Activated naive CD4-positive, alpha-beta T cell treated with anti-CD3 and anti-CD28 coated beads, Interleukin-2, amount 50 U/mL, for 16 hours (primary cell): Measurements from ENCODE around the gene KCTD2.

Experiments
- DNase-seq: peaks from one replicate; pipeline ENCODE4 v3.0.0-alpha.2; 2020

The KCTD2 gene

DNA sequence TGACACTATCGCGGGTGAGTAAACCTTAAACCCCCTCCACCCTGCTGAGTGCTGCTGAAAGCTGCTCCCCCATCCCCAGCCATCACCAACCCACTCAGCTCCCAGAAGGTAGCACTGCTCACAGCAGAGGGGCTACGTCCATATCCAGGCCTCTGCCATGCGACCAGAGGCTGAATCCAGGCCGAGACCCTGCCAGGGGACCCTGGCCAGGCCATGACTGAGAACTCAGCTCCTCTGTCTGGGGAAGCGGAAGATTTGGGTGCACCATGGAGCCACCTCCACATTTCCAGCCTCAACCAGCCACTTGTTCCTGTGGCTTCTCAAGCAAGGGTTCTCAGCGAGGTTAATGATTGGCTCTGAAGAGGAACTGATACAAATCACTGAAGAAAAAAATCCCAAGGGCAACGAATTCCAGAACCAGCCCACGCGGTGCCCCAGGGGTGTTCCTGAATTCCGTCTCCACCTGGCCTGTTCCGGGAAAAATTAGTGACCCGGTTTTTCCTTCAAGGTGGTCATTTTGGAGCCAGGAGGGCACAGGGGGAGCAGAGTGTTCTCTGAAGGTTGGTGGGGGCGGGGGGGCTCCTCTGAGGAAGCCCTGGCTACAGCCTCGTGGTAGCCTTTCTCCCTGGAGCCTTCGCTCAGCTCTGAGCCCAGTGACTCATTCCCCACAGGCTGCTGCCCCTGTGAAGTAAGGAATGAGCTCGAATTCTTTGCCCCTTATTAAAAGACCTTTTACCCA is 31.4 kb downstream of the KCTD2 start:
- no peak for DNase-seq

DNA sequence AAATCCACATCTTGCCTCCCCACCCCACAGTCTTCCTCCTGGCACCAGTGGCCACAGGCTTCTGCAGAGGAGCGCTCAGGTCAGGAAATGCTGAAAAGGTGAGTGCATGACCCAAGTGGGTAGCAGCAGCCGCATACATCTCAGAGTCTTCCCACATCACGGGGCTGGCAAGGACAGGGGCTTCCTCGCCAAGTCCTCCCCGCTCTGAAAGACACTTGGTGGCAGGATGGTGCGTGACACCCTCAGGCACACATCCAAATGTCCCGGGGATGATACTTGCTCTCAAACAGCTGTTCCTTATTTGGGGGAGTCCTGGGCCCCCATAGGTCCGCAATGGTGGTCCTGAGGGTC is 32.0 kb downstream of the KCTD2 start:
- no peak for DNase-seq

DNA sequence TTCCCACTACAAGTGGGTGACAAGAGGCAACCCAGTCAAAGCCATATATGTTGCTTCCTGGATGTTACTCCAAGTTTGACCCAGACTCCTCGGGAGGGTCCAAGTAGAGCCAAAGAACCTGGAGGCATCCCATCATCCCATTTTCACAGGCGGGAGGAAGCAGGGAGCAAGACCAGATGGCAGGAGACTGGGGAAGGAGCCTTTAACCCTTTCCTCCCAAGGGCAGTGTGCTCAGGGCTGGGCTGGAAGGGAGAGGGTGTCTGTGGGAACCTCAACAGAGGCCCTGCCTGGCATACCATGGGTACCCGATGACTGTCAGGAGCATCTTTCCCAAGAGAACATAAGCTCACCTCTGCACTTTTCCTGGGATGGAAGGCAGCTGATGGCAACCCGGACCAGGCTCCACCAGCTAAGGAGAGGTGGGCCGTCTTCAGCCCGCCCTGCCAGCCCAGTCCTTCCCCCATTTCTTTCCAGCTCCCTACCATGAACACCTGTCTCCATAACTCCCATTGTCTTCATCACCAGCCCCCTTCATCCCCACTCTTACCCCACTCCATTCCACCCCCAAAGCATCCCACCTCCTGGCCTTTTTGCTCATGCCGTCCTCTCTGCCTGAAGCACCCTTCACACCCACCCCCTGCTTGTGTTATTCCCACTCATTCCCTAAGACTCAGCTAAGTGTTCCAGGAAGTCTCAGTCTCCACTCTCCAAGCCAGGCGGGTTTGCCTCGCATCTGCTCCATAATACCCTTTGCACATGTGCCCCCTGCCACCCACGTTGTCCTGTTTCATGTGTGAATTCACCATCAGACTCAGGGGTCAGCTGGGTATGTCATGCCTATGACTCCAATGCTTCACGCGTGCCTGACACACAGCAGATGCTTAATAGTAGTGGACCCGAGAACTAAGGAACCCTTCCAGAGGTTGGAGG is 34.9 kb downstream of the KCTD2 start:
- DNase-seq, result no peak

DNA sequence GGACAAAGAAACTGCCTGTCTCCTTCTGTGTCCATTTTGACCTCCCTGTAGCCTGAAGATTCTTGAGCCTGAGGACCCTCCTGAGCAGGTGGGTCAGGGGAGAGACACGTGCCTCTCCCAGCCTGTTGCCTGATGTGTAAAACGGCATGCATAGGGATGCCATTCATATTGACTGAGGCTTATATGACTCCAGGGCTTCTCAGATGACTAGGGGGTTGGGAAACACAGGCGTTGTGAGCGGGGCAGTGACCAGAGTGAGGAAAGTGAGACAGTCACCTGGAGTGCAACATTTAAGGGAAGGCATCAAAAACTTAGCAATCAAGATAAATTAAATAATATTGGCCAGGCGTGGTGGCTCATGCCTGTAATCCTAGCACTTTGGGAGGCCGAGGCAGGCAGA is 35.7 kb downstream of the KCTD2 start:
- no peak for DNase-seq

DNA sequence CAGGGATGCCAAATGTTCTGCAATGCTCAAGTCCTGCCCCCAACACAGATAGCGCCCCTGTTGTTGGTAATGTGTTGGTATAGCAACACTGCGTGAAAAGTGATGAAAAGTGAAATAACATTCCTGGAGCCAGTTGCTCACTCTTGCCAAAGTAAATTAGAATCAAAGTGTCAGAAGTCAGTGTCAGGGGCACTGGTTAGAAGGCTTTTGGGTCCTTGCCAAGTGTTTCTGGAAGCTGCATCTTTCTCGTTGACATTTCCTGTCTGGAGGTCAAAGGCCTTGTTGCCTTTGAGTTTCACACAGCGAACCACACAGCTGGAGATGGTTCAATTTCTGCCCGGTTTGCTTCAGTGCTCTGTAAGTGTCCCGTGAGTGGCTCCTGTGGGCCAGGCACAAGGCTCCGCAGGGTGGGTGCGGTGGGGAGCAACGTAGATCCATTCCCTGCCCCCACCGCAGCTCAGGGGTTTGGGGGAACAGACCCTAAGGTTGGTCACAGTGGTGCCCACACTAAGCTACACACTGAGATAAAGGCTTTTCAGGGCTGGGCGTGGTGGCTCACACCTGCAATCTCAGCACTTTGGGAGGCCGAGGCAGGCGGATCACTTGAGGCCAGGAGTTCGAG is 37.1 kb downstream of the KCTD2 start:
- no peak for DNase-seq

DNA sequence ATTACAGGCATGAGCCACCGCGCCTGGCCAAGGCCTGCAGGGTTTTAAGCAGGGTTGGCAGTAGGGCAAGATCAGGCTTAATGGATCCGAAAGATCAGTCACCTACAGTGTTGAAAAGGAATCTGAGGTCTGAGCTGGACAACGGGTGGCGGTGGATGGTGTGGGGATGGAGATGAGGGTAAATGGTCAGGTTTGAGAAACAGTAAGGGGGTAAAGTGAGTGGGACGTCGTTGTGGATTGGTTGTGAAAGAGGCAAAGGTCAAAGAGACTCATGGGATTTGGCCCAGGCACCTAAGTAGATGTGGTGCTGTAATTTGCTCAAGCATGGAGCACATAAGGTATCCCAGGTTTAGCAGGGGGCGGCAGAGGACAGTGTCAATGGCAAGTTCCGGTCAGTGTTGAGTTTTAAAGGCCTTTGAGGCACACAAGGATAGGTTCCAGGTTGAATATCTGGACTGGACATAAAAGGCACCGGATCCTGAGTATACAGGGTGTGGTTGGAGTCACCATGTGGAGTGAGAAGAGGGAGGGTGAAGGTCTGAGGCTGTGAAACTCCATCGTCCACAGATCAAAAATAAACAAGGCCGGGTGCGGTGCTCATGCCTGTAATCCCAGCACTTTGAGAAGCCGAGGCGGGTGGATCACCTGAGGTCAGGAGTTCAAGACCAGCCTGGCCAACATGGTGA is 39.6 kb downstream of the KCTD2 start:
- DNase-seq, result no peak

DNA sequence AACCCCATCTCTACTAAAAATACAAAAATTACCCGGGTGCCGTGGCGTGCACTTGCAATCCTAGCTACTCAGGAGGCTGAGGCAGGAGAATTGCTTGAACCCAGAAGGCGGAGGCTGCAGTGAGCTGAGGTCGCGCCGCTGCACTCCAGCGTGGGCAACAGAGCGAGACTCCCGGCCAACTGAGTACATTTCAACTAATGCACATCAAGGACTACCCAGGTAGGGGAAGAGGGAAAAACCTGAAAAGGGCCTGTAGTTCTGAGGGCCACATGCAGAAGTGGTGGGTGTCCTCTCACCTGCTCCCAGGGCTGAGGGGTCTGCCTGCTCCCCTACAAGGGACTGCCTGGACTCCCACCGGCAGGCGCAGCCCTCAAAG is 40.1 kb downstream of the KCTD2 start:
- no peak for DNase-seq

DNA sequence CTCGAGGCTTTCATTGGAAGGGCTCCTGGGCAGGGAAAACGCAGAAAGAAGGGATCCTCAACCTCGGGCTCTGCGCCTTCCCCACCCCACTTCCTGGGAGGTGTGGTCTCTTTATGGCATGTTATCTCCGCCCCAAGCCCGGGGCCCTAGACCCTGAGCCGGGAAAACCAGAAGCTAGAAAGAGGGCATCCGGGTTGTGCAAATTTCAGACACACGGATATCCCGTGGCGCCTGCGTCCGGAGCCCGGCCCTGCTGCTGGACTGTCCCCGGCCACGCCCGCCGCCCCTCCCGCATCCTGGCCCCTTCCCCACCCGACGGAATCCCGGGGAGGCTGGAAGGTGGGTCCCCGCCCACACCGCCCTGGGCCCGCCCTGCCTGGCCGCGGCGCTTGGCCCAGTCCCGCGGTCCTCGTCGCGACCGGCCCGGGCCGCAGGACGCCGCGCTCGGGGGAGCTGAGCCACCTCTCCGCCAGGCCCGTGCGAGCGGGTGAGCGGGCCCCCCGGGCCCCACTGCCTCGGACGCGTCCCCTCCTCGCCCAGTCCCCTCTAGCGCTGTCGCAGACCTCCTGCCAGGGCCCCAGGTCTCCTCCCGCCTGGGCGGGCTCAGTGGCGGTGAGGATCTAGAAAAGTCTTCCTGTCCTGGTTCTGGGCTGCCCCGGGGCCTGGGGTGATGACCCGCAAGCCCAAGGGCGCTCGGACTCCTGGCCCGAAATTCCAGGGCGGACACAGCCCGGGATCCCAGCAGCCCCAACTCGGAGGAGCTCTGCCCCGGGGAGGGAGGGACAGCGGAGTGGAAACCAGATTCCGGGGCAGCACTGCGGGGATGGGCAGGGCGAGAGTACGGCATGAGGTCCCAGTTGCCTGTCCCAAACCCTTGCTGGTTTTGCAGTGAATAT is 40.8 kb downstream of the KCTD2 start, which contains the start of gene SLC16A5:
TSS of gene SLC16A5 (plus strand) at position 397 of the 896 bp plus-strand sequence. CDS start 5,683 bp downstream, outside the sequence.
- peak; percentile 36 for DNase-seq

DNA sequence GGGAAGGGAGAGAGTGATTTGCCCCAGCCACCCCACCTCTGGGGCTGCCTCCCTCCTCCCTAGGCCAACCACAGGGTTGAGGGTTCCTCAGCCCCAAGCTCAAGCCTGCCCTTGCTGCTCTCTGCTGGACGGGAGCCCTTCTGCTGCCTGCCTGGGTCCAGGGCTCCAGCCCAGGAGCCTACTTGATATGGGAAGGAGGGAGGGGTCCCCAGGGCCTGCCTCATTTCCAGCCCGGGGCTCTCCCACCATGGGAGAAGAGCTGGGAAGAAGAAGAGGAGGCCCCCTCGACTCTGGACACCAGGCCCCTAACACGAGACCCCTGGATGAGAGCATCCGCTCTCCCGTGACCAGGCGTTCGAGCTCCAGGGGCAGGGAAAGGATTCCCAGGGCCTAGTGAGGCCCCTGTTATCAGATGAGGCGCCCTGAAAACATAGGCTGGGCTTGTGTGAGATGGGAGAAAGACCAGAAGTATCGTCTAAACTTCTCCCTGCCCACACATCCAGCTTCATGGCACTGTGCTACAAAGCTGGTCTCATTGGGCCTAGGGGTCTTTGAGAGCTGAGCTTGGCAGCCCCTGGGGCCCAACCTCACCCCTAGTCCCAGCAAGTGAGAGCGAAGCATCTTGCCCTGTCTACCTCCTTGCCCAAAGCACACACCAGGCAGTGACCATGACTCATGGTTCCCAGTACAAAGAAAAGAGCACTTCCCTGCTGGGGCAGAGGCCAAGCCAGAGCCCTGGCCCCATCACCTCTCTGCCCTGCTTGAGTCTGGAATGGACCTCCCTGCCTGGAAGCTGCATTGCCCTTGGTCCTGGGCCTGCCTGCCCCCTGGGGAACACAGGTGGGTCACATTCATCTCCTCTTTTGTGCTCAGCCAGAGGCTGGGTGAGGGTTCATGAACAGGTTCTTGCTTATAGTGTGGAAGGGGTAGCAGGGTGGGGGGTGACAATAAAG is 41.7 kb downstream of the KCTD2 start:
- DNase-seq, result no peak

DNA sequence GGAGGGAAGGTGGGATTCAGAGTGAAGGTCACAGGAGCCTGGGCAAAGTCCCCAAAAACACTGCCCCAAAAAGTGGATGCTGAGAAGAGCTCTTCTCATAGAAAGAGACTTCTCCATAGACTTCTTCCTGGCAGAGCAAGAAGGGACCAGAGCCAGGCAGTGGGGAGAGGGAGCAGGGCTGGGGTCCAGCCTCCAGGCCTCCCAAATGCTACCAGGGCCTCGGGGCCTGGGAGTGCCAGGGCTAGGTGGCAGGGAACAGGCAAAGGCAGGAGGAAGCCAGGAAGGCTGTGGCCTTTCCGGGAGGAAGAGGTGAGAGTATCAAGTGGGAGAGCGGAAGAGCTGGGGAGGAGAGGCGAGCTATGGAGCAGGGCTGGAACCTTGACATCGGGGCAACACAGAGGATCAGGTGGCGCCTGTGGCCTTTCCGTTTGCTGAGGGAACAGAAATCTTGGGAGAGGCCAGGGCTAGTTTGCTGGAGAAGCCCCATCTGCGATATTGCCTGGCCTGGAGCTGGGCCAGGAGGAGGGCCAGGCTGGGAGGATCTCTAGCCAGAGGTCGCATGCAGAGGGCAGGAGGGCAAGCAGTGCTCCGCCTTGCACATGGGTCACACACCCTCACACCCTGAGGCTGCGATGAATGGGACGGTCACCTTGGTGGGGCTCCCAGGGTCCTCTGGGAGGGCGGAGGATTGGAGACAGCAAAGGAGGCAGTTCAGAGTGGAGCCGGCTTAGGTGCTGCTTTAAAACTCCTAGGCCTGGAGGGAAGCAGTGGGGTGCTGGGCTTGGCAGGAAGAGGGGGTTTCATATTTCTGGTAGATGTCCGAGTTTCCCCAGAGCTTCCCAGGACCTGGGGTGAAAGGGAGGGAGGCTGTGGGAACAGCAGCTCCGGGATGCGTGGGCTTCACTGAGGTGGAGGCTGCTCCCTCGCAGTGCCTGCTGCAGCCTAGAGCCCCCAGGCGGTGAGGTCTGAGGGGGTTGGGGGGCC is 44.1 kb downstream of the KCTD2 start:
- no peak for DNase-seq

DNA sequence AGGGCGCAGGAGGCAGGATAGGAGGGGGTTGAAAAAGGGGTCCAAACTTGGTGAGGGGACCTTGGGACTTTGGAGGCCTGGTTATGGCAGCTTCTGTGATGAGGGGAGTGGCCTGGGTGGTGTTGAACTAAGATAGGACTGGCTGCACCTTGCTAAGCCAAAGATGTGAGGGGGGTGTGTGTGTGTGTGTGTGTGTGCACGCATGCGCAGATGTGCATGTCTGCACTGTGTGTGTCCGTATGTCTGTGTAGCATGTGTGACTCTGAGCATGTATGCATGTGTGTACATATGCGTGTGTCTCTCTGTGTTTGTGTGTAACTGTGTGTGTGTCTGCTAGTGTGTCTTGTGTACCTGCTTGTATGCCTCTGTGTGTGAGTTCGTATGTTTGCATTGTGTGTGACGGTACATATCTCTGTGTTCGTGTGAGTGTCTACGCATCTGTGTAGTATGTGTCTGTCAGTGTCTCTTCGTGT is 44.9 kb downstream of the KCTD2 start:
- DNase-seq, result no peak

DNA sequence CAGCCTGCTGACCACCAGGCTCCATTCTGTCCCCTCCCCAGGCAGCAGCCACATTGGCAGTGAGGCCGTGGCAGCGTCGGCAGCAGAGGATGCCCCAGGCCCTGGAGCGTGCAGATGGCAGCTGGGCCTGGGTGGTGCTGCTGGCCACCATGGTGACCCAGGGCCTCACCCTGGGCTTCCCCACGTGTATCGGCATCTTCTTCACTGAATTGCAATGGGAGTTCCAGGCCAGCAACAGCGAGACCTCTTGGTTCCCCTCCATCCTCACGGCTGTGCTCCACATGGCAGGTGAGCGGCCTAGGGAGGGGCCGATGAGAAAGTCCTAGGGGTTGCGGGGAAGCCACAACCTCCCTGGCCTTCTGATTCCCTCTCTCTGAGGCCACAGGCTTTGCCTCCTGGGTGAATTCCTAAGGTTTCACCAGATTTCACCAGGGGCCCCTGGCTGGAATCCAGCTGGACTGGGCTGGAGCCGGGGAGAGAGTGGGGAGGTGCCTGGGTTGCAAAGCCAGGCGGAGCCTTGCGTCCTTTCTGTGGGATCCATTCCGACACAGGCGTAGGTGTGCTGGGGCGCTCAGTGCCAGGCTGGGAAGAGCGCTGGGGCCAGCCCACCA is 46.6 kb downstream of the KCTD2 start:
- DNase-seq, result no peak

DNA sequence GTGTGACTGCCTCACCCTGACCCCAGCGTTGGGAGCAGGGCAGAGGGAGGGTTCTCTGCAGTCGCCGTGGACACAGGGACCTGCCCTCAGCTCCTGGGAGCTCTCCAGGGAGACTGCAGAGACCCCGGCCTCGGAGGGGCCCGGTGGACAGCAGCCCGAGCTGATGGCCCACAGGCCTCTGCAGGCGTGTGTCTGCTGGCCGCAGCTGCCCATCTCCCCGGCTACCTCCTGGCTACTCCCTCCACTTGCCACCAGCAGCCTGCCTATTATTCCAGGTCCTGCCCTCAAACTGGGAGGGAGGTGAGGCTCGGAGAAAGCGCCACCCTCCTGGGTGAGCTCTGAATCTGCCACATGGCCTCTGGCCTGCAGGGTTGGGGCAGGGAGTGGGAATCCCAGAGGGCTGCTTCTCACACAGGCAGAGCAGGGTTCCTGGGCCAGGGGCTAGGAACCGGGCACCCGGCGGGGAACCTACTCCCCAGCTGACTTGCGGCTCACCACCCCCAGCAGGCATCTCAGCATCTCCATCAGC is 47.9 kb downstream of the KCTD2 start:
- DNase-seq, result no peak

DNA sequence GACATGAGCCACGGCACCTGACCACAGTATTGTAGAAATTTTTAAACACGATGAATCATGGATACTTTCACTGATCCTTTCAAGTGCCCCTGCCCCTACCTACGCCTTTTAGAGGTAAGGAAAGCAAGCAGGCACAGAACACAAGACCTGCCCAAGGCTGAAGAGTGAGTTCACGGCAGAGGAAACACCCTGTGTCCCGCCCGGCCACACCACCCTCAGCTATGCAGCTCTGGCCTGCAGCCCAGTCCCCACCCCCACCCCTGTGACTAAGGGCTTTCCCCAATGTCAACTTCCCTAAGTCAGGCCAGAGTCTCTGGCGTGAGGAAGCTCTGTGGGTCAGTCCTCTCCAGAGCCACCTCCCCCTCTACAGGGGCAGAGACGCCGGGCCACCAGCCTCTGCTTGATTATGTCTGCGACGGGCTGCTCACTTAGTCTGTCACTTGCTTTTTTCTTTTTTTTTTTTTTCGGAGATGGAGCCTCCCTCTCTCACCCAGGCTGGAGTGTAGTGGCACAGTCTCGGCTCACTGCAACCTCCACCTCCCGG is 49.1 kb downstream of the KCTD2 start:
- no peak for DNase-seq

DNA sequence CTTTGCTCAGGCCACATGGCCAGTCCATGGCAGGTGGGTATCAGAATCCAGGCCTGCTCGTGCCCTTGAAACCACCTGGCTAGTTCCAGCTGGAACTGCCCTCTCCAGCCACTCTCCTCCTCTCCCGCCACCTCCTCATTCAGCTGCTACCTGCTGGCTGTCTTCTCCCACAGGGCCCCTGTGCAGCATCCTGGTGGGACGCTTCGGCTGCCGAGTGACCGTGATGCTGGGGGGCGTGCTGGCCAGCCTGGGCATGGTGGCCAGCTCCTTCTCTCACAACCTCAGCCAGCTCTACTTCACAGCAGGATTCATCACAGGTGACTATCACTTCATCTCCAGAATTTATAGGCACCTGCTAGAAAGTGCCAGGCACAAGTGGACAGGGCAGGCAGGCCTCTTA is 50.8 kb downstream of the KCTD2 start:
- no peak for DNase-seq

DNA sequence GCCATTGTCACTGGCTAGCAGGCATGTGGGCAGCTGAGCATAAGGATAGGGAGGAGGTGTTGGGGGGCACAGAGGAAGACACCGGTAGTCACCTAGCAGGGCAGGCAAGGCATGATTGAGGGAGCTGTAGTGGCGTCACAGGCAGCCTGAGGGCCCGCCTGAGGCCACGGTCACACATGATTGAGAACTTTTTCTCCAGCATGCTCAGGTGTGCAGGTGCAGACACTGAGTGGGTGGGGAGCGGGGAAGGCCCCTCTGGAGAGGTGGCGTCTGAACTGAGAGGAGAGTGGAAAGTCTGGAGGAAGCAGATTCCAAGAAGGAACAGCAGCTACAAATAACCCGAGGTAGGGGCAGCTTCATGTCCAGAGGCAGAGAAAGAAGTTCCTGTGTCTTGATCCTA is 51.8 kb downstream of the KCTD2 start:
- DNase-seq, result no peak

DNA sequence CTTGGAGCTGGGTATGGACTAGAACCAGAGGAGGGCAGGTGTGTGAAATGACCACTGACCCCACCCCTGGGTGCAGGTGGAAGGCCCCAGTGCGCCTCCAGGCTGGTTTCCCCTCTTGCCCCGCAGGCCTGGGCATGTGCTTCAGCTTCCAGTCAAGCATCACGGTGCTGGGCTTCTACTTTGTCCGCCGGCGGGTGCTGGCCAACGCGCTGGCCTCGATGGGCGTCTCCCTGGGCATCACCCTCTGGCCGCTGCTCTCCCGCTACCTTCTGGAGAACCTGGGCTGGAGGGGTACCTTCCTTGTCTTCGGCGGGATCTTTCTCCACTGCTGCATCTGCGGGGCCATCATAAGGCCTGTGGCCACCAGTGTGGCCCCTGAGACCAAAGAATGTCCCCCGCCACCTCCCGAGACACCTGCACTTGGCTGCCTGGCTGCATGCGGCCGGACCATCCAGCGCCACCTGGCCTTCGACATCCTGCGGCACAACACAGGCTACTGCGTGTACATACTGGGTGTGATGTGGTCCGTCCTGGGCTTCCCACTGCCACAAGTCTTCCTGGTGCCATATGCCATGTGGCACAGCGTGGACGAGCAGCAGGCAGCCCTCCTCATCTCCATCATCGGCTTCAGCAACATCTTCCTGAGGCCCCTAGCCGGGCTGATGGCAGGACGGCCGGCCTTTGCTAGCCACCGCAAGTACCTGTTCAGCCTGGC is 53.0 kb downstream of the KCTD2 start:
- DNase-seq, result no peak

DNA sequence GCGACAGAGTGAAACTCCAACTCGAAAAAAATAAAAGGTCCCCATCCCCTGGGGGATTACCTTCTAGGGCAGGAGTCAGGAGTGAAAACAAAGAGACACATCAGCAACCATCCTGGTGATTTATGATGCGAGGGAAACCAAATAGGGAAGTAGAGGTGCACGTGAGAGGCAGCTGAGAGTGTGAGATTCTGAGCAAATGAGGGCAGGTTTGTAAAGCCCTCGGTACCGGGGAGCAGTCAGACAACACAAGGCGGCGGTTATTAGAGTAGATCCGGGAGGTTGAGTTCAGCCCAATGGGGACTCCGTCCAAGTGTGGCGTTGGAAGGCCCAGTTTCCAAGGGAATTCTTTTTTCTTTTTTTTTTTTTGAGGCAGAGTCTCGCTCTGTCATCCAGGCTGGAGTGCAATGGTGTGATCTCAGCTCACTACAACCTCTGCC is 55.4 kb downstream of the KCTD2 start:
- DNase-seq, result no peak
